ENCODE data around the gene KRT86.

Gene KRT86

DNA sequence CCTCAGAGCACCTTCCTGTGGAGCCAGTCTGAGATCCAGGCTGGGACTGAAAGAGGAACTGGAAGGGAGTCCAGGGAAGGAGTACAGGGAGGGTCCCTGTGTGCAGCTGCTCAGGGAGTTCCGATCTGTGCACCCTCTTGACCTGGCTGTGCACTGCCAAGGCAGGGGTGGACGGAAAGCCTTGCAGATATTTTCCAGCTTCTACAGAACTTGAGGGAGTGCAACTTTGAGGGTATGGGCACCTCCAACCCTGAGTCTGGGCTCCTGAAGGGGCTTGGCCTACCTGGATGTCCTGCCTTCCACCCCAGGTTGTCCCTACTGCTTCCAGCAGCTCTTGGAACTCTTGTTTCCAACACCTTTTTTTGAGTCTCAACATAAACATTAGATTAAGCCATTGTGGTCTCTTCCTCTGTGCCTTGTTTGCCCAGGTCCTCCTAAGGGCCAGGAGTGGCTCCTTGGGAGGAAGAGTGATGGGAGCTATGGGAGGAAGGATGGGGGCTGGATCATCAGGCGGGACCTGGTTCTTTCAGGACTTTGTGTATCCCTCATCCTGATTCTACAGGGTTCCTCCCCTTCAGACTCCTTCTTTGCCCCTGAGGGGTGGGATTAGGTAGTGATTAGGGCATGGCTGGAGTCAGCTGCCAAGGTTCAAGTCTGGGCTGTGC lies 37.9 kb upstream of the KRT86 start:
- TF ChIP-seq ZBTB7A (IDR thresholded peaks at IDR 0.05; ENCODE audit: low read depth) (no peak; the same call in 1 of the 2 replicates), EGR1 (IDR thresholded peaks at IDR 0.05) (no peak)

DNA sequence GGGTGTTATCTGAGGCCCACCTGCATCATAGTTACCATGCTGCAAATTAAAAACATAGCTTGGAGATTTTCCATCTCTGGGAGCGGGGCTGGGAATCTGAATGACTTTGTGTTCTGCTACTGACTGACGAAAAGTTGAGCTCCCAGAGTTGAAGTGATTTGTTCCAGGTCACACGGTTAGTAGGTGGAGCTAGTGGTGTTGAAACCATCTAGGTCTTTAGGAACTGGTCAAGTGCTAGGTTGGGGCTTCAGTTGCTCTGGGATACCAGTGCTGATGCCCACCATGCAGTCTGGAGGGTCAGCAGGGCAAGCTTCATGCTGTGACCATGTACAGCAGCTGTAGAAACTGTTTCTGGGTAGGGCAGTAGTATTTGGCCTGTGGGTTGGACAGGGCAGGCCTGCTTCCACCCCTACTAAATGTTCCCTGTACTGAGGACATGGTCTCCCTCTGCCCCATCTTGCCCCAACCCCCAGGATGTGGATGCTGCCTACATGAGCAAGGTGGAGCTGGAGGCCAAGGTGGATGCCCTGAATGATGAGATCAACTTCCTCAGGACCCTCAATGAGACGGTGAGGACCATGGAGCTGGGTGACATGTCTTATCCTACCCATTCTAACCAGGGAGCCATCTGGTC lies 36.1 kb upstream of the KRT86 start:
- TF ChIP-seq, protein P1, sequence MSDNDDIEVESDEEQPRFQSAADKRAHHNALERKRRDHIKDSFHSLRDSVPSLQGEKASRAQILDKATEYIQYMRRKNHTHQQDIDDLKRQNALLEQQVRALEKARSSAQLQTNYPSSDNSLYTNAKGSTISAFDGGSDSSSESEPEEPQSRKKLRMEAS (IDR thresholded peaks at IDR 0.05): 0 out of 2 replicates have a peak, but pooled peaks have one; percentile 20
- TF ChIP-seq, protein P2, sequence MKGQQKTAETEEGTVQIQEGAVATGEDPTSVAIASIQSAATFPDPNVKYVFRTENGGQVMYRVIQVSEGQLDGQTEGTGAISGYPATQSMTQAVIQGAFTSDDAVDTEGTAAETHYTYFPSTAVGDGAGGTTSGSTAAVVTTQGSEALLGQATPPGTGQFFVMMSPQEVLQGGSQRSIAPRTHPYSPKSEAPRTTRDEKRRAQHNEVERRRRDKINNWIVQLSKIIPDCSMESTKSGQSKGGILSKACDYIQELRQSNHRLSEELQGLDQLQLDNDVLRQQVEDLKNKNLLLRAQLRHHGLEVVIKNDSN (IDR thresholded peaks at IDR 0.05): no peak

- TF ChIP-seq TAF1 (IDR thresholded peaks at IDR 0.05; ENCODE audit: low read depth) (no peak), RAD21 (IDR thresholded peaks at IDR 0.05; ENCODE audit: low read depth) (no peak), TCF12 (IDR thresholded peaks at IDR 0.05; ENCODE audit: low read depth) (no peak), YY1 (IDR thresholded peaks at IDR 0.05; ENCODE audit: low read depth) (no peak; the same call in 1 of the 2 replicates)
Observed at GRCh38 chr12:52238916-52239646, 35.4 kb upstream of the KRT86 start.

DNA sequence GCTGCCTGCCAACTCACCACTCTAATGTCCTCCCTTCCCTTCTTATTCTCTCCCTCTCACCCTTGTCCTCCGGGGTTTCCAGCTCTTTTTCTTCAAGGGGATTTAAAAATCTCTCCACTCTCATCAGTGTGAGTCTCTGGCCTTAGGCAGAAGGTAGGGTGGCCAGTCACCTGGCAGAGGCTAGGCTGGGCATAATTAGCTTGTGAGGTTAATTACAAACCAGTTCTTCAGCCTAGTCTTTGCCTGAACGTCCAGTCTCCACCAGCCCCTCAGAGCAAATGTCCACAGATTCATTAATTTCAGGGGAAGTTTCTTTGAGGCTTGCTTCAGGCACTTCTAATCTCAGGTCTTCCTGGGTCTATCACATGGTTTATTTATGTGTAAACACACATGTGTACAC lies 34.7 kb upstream of the KRT86 start:
- TF ChIP-seq EGR1 (IDR thresholded peaks at IDR 0.05) (no peak), TEAD4 (IDR thresholded peaks at IDR 0.05) (no peak), CREB1 (IDR thresholded peaks at IDR 0.05; ENCODE audit: low read depth) (no peak), EP300 (IDR thresholded peaks at IDR 0.05; ENCODE audit: borderline replicate concordance) (no peak), CEBPB (IDR thresholded peaks at IDR 0.05) (no peak), TCF12 (IDR thresholded peaks at IDR 0.05; ENCODE audit: low read depth) (no peak), FOXM1 (IDR thresholded peaks at IDR 0.05; ENCODE audit: borderline replicate concordance, low read depth) (no peak), TAF1 (IDR thresholded peaks at IDR 0.05; ENCODE audit: low read depth) (no peak), NFIC (IDR thresholded peaks at IDR 0.05) (no peak), REST (IDR thresholded peaks at IDR 0.05; ENCODE audit: low read depth) (no peak)
- TF ChIP-seq, protein P2 (IDR thresholded peaks at IDR 0.05): no peak

- TF ChIP-seq TAF1 (IDR thresholded peaks at IDR 0.05; ENCODE audit: low read depth) (no peak), EGR1 (IDR thresholded peaks at IDR 0.05) (no peak), CEBPB (IDR thresholded peaks at IDR 0.05) (no peak), RAD21 (IDR thresholded peaks at IDR 0.05; ENCODE audit: low read depth) (no peak), ZBTB7A (IDR thresholded peaks at IDR 0.05; ENCODE audit: low read depth) (no peak), EP300 (IDR thresholded peaks at IDR 0.05; ENCODE audit: borderline replicate concordance) (no peak), CREB1 (IDR thresholded peaks at IDR 0.05; ENCODE audit: low read depth) (no peak), REST (IDR thresholded peaks at IDR 0.05; ENCODE audit: low read depth) (no peak), FOXM1 (IDR thresholded peaks at IDR 0.05; ENCODE audit: borderline replicate concordance, low read depth) (no peak), TCF12 (IDR thresholded peaks at IDR 0.05; ENCODE audit: low read depth) (no peak), NFIC (IDR thresholded peaks at IDR 0.05) (no peak)
- TF ChIP-seq, protein P1 (IDR thresholded peaks at IDR 0.05): no peak
- TF ChIP-seq, protein P2 (IDR thresholded peaks at IDR 0.05): no peak
Observed at GRCh38 chr12:52241205-52241842, 33.1 kb upstream of the KRT86 start.
